ENCODE results near the gene GLMP. TPM values are rescaled to one million over a fixed set of nuclear protein-coding genes. Genes with fewer than 3 reads are reported as not detected.

Gene GLMP
- total RNA-seq, 2 donors from 2014 or later, result 70.3 to 85.1 TPM

- Mint-ChIP-seq H3K27me3 (ENCODE audit: insufficient read depth) (no peaks in the 10 kb centered on the region), H3K4me1 (no peaks in the 10 kb centered on the region), H3K4me3 (no peak overlapping the region), H3K9me3 (no peaks in the 10 kb centered on the region), H3K27ac (no peak overlapping the region), H3K36me3 (ENCODE audit: low read depth) (peaks cover 86% of the 10 kb centered on the region)
- TF ChIP-seq CTCF (conservative IDR thresholded peaks at IDR 0.05), result no peak
- H3K36me3 ChIP-seq (ENCODE audit: control insufficient read depth, insufficient read depth, low read length), result peaks cover 89% of the 10 kb centered on the region
- DNase-seq, result no peak
- no peak overlapping the region for H3K27ac ChIP-seq (ENCODE audit: low read depth, low read length)
- no peaks in the 10 kb centered on the region for H3K27me3 ChIP-seq (ENCODE audit: control insufficient read depth, insufficient read depth, low read length, poor library complexity, severe bottlenecking)
- no peaks in the 10 kb centered on the region for H3K4me1 ChIP-seq (ENCODE audit: control insufficient read depth, insufficient read depth, low read length)
- H3K4me3 ChIP-seq (ENCODE audit: low read length), result no peak overlapping the region
- H3K9me3 ChIP-seq (ENCODE audit: control insufficient read depth, low read length), result no peaks in the 10 kb centered on the region
- 89 to 100% methylated on average over 3 of the region's 3 CpGs for WGBS, 2 experiments (ENCODE audit: insufficient coverage in 1 of 2, insufficient read length in 1 of 2)
- no peak overlapping the region for H3K9ac ChIP-seq (ENCODE audit: extremely low read depth, low read length, poor library complexity, severe bottlenecking)
Measured at GRCh38 chr1:156320560-156320959, 25.1 kb upstream of the GLMP start.

GRCh38 chr1:156319664-156320063 is 24.2 kb upstream of the GLMP start:
- 86% methylated on average over 1 of the region's 1 CpG; no CpG with 5 or more reads in 1 of the 2 experiments for WGBS, 2 experiments (ENCODE audit: insufficient coverage in 1 of 2, insufficient read length in 1 of 2)
- DNase-seq, result no peak
- H3K27me3 Mint-ChIP-seq (ENCODE audit: insufficient read depth), result no peaks in the 10 kb centered on the region
- Histone ChIP-seq H3K9ac (ENCODE audit: extremely low read depth, low read length, poor library complexity, severe bottlenecking) (no peak overlapping the region), H3K4me1 (ENCODE audit: control insufficient read depth, insufficient read depth, low read length) (no peaks in the 10 kb centered on the region), H3K9me3 (ENCODE audit: control insufficient read depth, low read length) (no peaks in the 10 kb centered on the region), H3K27me3 (ENCODE audit: control insufficient read depth, insufficient read depth, low read length, poor library complexity, severe bottlenecking) (no peaks in the 10 kb centered on the region), H3K27ac (ENCODE audit: low read depth, low read length) (no peak overlapping the region), H3K4me3 (ENCODE audit: low read length) (no peak overlapping the region), H3K36me3 (ENCODE audit: control insufficient read depth, insufficient read depth, low read length) (peaks cover 89% of the 10 kb centered on the region)
- no peaks in the 10 kb centered on the region for H3K9me3 Mint-ChIP-seq
- H3K27ac Mint-ChIP-seq, result no peak overlapping the region
- H3K36me3 Mint-ChIP-seq (ENCODE audit: low read depth), result peaks cover 85% of the 10 kb centered on the region
- H3K4me3 Mint-ChIP-seq, result no peak overlapping the region
- peak; percentile 80 for TF ChIP-seq CTCF (conservative IDR thresholded peaks at IDR 0.05)
- H3K4me1 Mint-ChIP-seq, result no peaks in the 10 kb centered on the region

- no peaks in the 10 kb centered on the region for H3K4me1 ChIP-seq (ENCODE audit: control insufficient read depth, insufficient read depth, low read length)
- WGBS, 2 experiments (ENCODE audit: insufficient coverage in 1 of 2, insufficient read length in 1 of 2), result 97% methylated on average over 7 of the region's 7 CpGs
- Mint-ChIP-seq H3K27me3 (ENCODE audit: insufficient read depth) (no peaks in the 10 kb centered on the region), H3K36me3 (ENCODE audit: low read depth) (peaks cover 86% of the 10 kb centered on the region), H3K4me3 (no peak overlapping the region), H3K27ac (no peak overlapping the region), H3K9me3 (no peaks in the 10 kb centered on the region), H3K4me1 (no peaks in the 10 kb centered on the region)
- H3K27ac ChIP-seq (ENCODE audit: low read depth, low read length), result no peak overlapping the region
- H3K9ac ChIP-seq (ENCODE audit: extremely low read depth, low read length, poor library complexity, severe bottlenecking), result no peak overlapping the region
- H3K4me3 ChIP-seq (ENCODE audit: low read length), result no peak overlapping the region
- H3K36me3 ChIP-seq (ENCODE audit: control insufficient read depth, insufficient read depth, low read length), result peaks cover 96% of the 10 kb centered on the region
- H3K27me3 ChIP-seq (ENCODE audit: control insufficient read depth, insufficient read depth, low read length, poor library complexity, severe bottlenecking), result no peaks in the 10 kb centered on the region
- no peak for DNase-seq
- no peaks in the 10 kb centered on the region for H3K9me3 ChIP-seq (ENCODE audit: control insufficient read depth, low read length)
- TF ChIP-seq CTCF (conservative IDR thresholded peaks at IDR 0.05), result no peak
Measured at GRCh38 chr1:156316909-156317308, 21.4 kb upstream of the GLMP start.
